Vein endothelial cell (primary cell): ENCODE data around the gene KRTAP4-2. TPM values are rescaled to one million over a fixed set of nuclear protein-coding genes. Genes with fewer than 3 reads are reported as not detected.

Experiments used
- small RNA-seq: library from RNA; depleted of rRNA; stranded (forward); fragments of <200 nt; gene quantifications from one replicate; pipeline ENCODE3, GENCODE V24; 2012
- total RNA-seq: library from RNA; depleted of rRNA; stranded (reverse); fragments of >200 nt; gene quantifications from 2 replicates; pipeline ENCODE4 v1.2.3, GENCODE V29; 2012

The KRTAP4-2 gene
- not detected in 2 replicates for total RNA-seq

DNA sequence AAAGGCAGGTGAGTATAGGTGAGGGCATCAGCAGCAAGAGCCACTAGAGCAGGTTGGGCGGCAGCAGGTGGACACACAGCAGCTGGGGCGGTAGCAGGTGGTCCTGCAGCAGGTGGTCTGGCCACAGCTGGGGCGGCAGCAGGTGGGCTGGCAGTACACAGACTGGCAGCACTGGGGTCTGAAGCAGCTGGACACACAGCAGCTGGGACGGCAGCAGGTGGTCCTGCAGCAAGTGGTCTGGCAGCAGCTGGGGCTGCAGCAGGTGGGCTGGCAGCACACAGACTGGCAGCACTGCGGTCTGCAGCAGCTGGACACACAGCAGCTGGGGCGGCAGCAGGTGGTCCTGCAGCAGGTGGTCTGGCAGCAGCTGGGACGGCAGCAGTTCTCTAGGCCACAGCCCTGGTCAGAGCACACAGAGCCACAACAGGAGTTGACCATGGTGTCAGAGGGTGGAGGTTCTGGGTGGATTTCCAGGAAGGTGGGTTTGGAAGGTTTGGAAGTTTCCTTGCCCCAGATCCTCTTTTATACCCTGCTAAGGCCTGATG, at the start of gene KRTAP4-2:
TSS of gene KRTAP4-2 (minus strand) at position 495 of the 545 bp plus-strand sequence. CDS start at position 438, 57 bp downstream.

DNA sequence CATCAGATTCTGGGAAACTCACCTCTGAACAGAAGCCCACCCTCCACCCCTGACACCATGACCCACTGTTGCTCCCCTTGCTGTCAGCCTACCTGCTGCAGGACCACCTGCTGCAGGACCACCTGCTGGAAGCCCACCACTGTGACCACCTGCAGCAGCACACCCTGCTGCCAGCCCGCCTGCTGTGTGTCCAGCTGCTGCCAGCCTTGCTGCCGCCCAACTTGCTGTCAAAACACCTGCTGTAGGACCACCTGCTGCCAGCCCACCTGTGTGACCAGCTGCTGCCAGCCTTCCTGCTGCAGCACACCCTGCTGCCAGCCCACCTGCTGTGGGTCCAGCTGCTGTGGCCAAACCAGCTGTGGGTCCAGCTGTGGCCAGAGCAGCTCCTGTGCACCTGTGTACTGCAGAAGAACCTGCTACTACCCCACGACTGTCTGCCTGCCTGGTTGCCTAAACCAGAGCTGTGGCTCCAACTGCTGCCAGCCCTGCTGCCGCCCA, 48.6 kb upstream of the KRTAP4-2 start, which contains the start of gene KRTAP9-2:
TSS of gene KRTAP9-2 (plus strand) at position 51 of the 498 bp plus-strand sequence. CDS start at position 58, 7 bp downstream.

DNA sequence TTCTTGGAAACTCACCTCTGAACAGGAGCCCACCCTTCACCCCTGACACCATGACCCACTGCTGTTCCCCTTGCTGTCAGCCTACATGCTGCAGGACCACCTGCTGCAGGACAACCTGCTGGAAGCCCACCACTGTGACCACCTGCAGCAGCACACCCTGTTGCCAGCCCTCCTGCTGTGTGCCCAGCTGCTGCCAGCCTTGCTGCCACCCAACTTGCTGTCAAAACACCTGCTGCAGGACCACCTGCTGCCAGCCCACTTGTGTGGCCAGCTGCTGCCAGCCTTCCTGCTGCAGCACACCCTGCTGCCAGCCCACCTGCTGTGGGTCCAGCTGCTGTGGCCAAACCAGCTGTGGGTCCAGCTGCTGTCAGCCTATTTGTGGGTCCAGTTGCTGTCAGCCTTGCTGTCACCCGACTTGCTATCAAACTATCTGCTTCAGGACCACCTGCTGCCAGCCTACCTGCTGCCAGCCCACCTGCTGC, 11.9 kb upstream of the KRTAP4-2 start, which contains the start of gene KRTAP9-1:
TSS of gene KRTAP9-1 (plus strand) at position 51 of the 482 bp plus-strand sequence. CDS start at position 51, 0 bp downstream.

DNA sequence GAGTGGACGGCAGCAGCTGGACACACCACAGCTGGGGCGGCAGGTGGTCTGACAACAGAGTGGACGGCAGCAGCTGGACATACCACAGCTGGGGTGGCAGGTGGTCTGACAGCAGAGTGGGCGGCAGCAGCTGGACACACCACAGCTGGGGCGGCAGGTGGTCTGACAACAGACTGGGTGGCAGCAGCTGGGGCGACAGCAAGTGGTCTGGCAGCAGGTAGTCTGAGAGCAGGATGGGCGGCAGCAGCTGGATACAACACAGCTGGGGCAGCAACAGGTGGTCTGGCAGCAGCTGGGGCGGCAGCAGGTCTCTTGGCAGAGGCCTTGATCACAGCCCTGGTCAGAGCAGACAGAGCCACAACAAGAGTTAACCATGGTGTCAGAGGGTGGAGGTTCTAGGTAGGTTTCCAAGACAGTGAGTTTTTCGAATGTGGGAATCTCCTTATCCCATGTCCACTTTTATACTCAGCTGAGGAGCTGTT, 6.5 kb upstream of the KRTAP4-2 start, which contains the start of gene KRTAP4-1:
TSS of gene KRTAP4-1 (minus strand) at position 432 of the 482 bp plus-strand sequence. CDS start at position 375, 57 bp downstream.

DNA sequence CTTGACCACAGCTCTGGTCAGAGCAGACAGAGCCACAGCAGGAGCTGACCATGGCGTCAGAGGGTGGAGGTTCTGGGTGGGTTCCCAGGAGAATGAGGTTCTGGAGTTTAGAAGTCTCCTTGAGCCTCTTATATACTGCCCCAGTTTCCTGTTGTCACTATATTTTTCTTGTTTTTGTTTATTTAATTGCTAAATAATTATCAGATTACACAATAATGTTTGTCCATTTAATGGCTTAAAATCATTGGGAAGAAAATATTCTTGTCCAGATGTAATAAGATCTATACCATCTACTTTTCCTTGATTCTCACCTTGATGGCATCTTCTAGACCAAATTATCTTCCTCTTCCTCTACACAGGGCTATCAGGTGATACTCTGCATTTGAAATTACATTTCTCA, 9.9 kb downstream of the KRTAP4-2 start, which contains the start of gene KRTAP4-3:
TSS of gene KRTAP4-3 (minus strand) at position 101 of the 400 bp plus-strand sequence. CDS start at position 52, 49 bp downstream.

DNA sequence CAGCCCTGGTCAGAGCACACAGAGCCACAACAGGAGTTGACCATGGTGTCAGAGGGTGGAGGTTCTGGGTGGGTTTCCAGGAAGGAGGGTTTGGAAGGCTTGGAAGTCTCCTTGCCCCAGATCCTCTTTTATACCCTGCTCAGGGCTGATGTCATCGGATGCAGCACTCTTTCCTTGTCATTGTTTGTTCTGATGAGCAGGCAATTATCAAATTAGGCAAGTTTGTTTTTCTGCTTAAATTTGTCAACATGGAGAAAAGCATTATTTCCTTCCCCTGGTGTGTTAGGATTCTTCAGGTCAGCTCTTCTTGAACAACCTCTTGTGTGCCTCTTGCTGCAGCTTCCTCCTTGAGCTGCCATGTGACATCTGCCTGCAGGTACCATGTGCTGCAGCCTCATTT, 17.4 kb downstream of the KRTAP4-2 start, which contains the start of gene KRTAP4-4:
TSS of gene KRTAP4-4 (minus strand) at position 101 of the 400 bp plus-strand sequence. CDS start at position 44, 57 bp downstream.

DNA sequence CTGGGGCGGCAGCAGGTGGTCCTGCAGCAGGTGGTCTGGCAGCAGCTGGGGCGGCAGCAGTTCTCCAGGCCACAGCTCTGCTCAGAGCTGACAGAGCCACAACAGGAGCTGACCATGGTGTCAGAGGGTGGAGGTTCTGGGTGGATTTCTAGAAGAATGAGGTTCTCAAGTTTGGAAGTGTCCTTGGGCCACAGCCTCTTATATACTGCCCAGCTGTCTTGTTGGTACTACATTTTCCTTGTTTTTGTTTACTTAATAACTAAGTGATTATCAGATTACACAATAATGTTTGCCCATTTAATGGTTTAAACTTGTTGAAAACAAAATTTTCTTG, 28.4 kb downstream of the KRTAP4-2 start, which contains the start of gene KRTAP4-5:
TSS of gene KRTAP4-5 (minus strand) at position 174 of the 334 bp plus-strand sequence. CDS start at position 116, 58 bp downstream.

DNA sequence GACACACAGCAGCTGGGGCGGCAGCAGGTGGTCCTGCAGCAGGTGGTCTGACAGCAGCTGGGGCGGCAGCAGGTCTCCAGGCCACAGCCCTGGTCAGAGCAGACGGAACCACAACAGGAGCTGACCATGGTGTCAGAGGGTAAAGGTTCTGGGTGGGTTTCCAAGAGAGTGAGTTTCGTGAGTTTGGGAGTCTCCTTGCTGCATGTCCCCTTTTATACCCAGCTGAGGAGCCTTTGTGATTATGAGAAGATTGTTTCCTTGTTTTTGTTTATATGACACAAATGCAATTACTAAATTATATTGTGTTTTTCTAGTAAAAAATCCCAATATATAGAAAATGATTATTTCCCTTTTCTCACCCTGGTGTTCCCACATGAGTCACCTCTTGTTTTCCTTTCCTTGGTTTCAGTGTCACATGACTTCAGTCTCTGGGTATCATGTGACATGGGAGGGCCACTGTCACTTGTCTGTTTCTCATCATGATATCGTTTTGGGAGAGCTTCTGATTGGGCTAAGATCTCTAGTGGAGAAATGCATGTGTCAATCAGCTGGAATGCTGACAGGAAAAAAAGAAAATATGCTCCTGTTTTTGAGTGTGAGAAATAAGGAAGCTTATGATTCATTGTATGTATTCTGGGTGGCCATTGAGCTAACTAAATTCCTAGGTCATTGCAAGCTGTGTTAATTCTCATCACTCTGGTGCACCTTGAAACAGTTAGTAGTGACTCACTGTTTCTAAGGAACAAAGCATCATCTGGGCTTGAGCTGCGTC, 37.5 kb downstream of the KRTAP4-2 start, which contains the start of gene KRTAP4-6:
TSS of gene KRTAP4-6 (minus strand) at position 185 of the 772 bp plus-strand sequence. CDS start at position 128, 57 bp downstream.

Small RNA genes within 50 kb of the gene (small RNA-seq; reads per million reads assigned to genes)
- gene KRTAP4-17P, result not detected

Other genes starting within 250 kb of the KRTAP4-2 start
- not detected in 2 replicates for gene KRT23, start 240.6 kb downstream of the KRTAP4-2 start, total RNA-seq
- gene KRT39, start 211.3 kb downstream of the KRTAP4-2 start, total RNA-seq, result not detected in 2 replicates
- not detected in 2 replicates for gene KRT40, start 193.9 kb downstream of the KRTAP4-2 start, total RNA-seq
- gene KRTAP3-3, start 184.1 kb downstream of the KRTAP4-2 start, total RNA-seq, result not detected in 2 replicates
- gene KRTAP3-2, start 178.3 kb downstream of the KRTAP4-2 start, total RNA-seq, result not detected in 2 replicates
- gene KRTAP3-1, start 169.1 kb downstream of the KRTAP4-2 start, total RNA-seq, result not detected in 2 replicates
- gene KRTAP1-5, start 151.0 kb downstream of the KRTAP4-2 start, total RNA-seq, result not detected in 2 replicates
- gene KRTAP1-4, start 148.0 kb downstream of the KRTAP4-2 start, total RNA-seq, result not detected in 2 replicates
- gene KRTAP1-3, start 143.3 kb downstream of the KRTAP4-2 start, total RNA-seq, result not detected in 2 replicates
- gene KRTAP1-1, start 136.8 kb downstream of the KRTAP4-2 start, total RNA-seq, result not detected in 2 replicates
- gene KRTAP2-1, start 130.9 kb downstream of the KRTAP4-2 start, total RNA-seq, result not detected in 2 replicates
- gene KRTAP2-2, start 123.0 kb downstream of the KRTAP4-2 start, total RNA-seq, result not detected in 2 replicates
- gene KRTAP2-3, start 118.1 kb downstream of the KRTAP4-2 start, total RNA-seq, result not detected in 2 replicates
- gene KRTAP2-4, start 112.3 kb downstream of the KRTAP4-2 start, total RNA-seq, result not detected in 2 replicates
- not detected in 2 replicates for gene KRTAP4-7, start 94.1 kb downstream of the KRTAP4-2 start, total RNA-seq
- not detected in 2 replicates for gene KRTAP4-8, start 80.1 kb downstream of the KRTAP4-2 start, total RNA-seq
- not detected in 2 replicates for gene KRTAP4-16, start 76.0 kb downstream of the KRTAP4-2 start, total RNA-seq
- not detected in 2 replicates for gene KRTAP4-9, start 72.8 kb downstream of the KRTAP4-2 start, total RNA-seq
- not detected in 2 replicates for gene KRTAP4-11, start 59.8 kb downstream of the KRTAP4-2 start, total RNA-seq
- not detected in 2 replicates for gene KRTAP4-12, start 54.0 kb downstream of the KRTAP4-2 start, total RNA-seq
- not detected in 2 replicates for gene KRTAP4-6, start 37.7 kb downstream of the KRTAP4-2 start, total RNA-seq
- not detected in 2 replicates for gene KRTAP4-5, start 28.4 kb downstream of the KRTAP4-2 start, total RNA-seq
- not detected in 2 replicates for gene KRTAP4-4, start 17.5 kb downstream of the KRTAP4-2 start, total RNA-seq
- not detected in 2 replicates for gene KRTAP4-3, start 10.0 kb downstream of the KRTAP4-2 start, total RNA-seq
- not detected in 2 replicates for gene KRTAP4-1, start 6.7 kb upstream of the KRTAP4-2 start, total RNA-seq
- not detected in 2 replicates for gene KRTAP9-1, start 11.7 kb upstream of the KRTAP4-2 start, total RNA-seq
- not detected in 2 replicates for gene KRTAP9-2, start 48.4 kb upstream of the KRTAP4-2 start, total RNA-seq
- not detected in 2 replicates for gene KRTAP9-3, start 54.2 kb upstream of the KRTAP4-2 start, total RNA-seq
- gene KRTAP9-8, start 59.8 kb upstream of the KRTAP4-2 start, total RNA-seq, result not detected in 2 replicates
- not detected in 2 replicates for gene KRTAP9-4, start 71.5 kb upstream of the KRTAP4-2 start, total RNA-seq
- gene KRTAP9-9, start 77.2 kb upstream of the KRTAP4-2 start, total RNA-seq, result not detected in 2 replicates
- gene KRTAP9-6, start 87.2 kb upstream of the KRTAP4-2 start, total RNA-seq, result not detected in 2 replicates
- gene KRTAP9-7, start 97.5 kb upstream of the KRTAP4-2 start, total RNA-seq, result not detected in 2 replicates
- gene KRTAP29-1, start 124.6 kb upstream of the KRTAP4-2 start, total RNA-seq, result not detected in 2 replicates
- not detected in 2 replicates for gene KRTAP16-1, start 131.1 kb upstream of the KRTAP4-2 start, total RNA-seq
- gene KRTAP17-1, start 137.5 kb upstream of the KRTAP4-2 start, total RNA-seq, result not detected in 2 replicates
- not detected in 2 replicates for gene KRT33A, start 172.6 kb upstream of the KRTAP4-2 start, total RNA-seq
- gene KRT33B, start 191.6 kb upstream of the KRTAP4-2 start, total RNA-seq, result not detected in 2 replicates
- not detected in 2 replicates for gene KRT34, start 204.1 kb upstream of the KRTAP4-2 start, total RNA-seq
- not detected in 2 replicates for gene KRT31, start 219.4 kb upstream of the KRTAP4-2 start, total RNA-seq
- not detected in 2 replicates for gene KRT37, start 246.4 kb upstream of the KRTAP4-2 start, total RNA-seq